Keratinocyte (primary cell): ENCODE measurements around the gene AFTPH.

ENCODE experiments used
- CTCF ChIP-seq, 3 experiments: IDR thresholded peaks in 1 of 3; conservative IDR thresholded peaks in 1 of 3; optimal IDR thresholded peaks in 1 of 3; 2 replicates in 2 of 3; 3 replicates in 1 of 3; pipeline versions ENCODE3 to v1.5.1; 2011; ENCODE audit warnings: low read length in 3 of 3, mild to moderate bottlenecking in 3 of 3, moderate library complexity in 2 of 3, control low read depth in 1 of 3, inconsistent platforms in 1 of 3; ENCODE audit not compliant: insufficient read depth in 2 of 3; ENCODE audit errors: extremely low read depth in 1 of 3
- EZH2 ChIP-seq: IDR thresholded peaks from one replicate; pipeline ENCODE4 v1.6.1; 2012; ENCODE audit warnings: inconsistent platforms, mild to moderate bottlenecking, low read length, moderate library complexity

- no peak for TF ChIP-seq CTCF (optimal IDR thresholded peaks at IDR 0.05 in 1 of 3, IDR thresholded peaks at IDR 0.05 in 1 of 3, conservative IDR thresholded peaks at IDR 0.05 in 1 of 3; ENCODE audit: extremely low read depth in 1 of 3, insufficient read depth in 2 of 3, low read length in 3 of 3)
- no peak for TF ChIP-seq EZH2
Observed at GRCh38 chr2:64622443-64623241, 98.5 kb downstream of the AFTPH start.
